OCI-LY7 (cell line): Measurements from ENCODE around the gene HEPACAM. TPM values are rescaled to one million over a fixed set of nuclear protein-coding genes. Genes with fewer than 3 reads are reported as not detected.

Experiments used
- BruUV-seq: library from RNA; stranded (reverse); fragments of 400-500 nt; replicated peaks from 2 replicates; lab custom pipeline; 2021; lab: Mats Ljungman, UMichigan
- CTCF ChIA-PET: fragments of 300-600 bp; sonication (Branson Sonifier 250); formaldehyde crosslinking; loops from one replicate; lab custom pipeline; 2022; ENCODE audit warnings: antibody characterized with exemption; ENCODE audit not compliant: unreplicated experiment; lab: Charles Lee
- POLR2A ChIA-PET: fragments of 300-600 bp; sonication (Branson Sonifier 250); formaldehyde crosslinking; loops from one replicate; lab custom pipeline; 2022; ENCODE audit warnings: antibody characterized with exemption; lab: Charles Lee
- DNase-seq: peaks from one replicate; pipeline ENCODE4 v3.0.0-alpha.2; 2015; ENCODE audit warnings: low spot score
- H2AFZ ChIP-seq: fragments of 200-600 bp; sonication (generic), shearing (Covaris generic); 2 replicates; pipeline ENCODE4 v1.6.1; 2014; ENCODE audit warnings: mild to moderate bottlenecking, antibody characterized with exemption, low read length, moderate library complexity
- H3K27ac ChIP-seq: fragments of 200-600 bp; sonication (generic); 2 replicates; pipeline ENCODE4 v1.5.1; 2014; ENCODE audit warnings: mixed run types, low read depth, mild to moderate bottlenecking, moderate library complexity, low read length, inconsistent platforms; ENCODE audit not compliant: poor library complexity, severe bottlenecking
- H3K36me3 ChIP-seq: fragments of 200-600 bp; sonication (generic); 2 replicates; pipeline ENCODE4 v1.6.1; 2014; ENCODE audit warnings: mild to moderate bottlenecking, antibody characterized with exemption, low read length, moderate library complexity, mixed read lengths; ENCODE audit not compliant: insufficient read depth
- H3K4me1 ChIP-seq: fragments of 200-600 bp; sonication (generic); 2 replicates; pipeline ENCODE4 v1.5.1; 2014; ENCODE audit warnings: mild to moderate bottlenecking, low read length; ENCODE audit not compliant: insufficient read depth, poor library complexity, severe bottlenecking
- H3K4me2 ChIP-seq: fragments of 200-600 bp; sonication (generic); 2 replicates; pipeline ENCODE4 v1.6.1; 2014; ENCODE audit warnings: mild to moderate bottlenecking, low read length
- H3K4me3 ChIP-seq: fragments of 200-600 bp; sonication (generic); 2 replicates; pipeline ENCODE4 v1.5.1; 2014; ENCODE audit warnings: mild to moderate bottlenecking, low read depth, low read length; ENCODE audit not compliant: poor library complexity, severe bottlenecking
- H3K79me2 ChIP-seq: fragments of 200-600 bp; sonication (generic); 2 replicates; pipeline ENCODE4 v1.6.1; 2016; ENCODE audit warnings: low read depth, mild to moderate bottlenecking, low read length, moderate library complexity, mixed read lengths; ENCODE audit not compliant: insufficient read depth
- H3K9me2 ChIP-seq: fragments of 200-600 bp; sonication (generic); 2 replicates; pipeline ENCODE4 v1.6.1; 2016; ENCODE audit warnings: mild to moderate bottlenecking, low read length, mixed read lengths; ENCODE audit not compliant: insufficient read depth
- H3K9me3 ChIP-seq: fragments of 200-600 bp; sonication (generic); 2 replicates; pipeline ENCODE4 v1.6.1; 2014; ENCODE audit warnings: mild to moderate bottlenecking, mixed run types, low read length, mixed read lengths
- H4K20me1 ChIP-seq: fragments of 200-600 bp; sonication (generic); 2 replicates; pipeline ENCODE4 v1.6.1; 2014; ENCODE audit warnings: mild to moderate bottlenecking, antibody characterized with exemption, low read length, moderate library complexity, mixed read lengths; ENCODE audit not compliant: insufficient read depth
- EZH2phosphoT487 ChIP-seq: fragments of 200-600 bp; sonication (generic); IDR thresholded peaks from 2 replicates; pipeline ENCODE4 v1.6.1; 2018; ENCODE audit warnings: low read depth, borderline replicate concordance, mild to moderate bottlenecking, mixed run types, antibody characterized with exemption, low read length, moderate library complexity, mixed read lengths
- intact Hi-C: fragments of 100-400 bp; cut with micrococcal nuclease; formaldehyde crosslinking; loops from one replicate; pipeline ENCODE4 v1.10.0; 2022; ENCODE audit not compliant: unreplicated experiment
- total RNA-seq, 2 experiments: library from RNA; depleted of rRNA in 1 of 2; stranded (reverse); fragments of >200 nt in 1 of 2; shearing (Covaris generic) in 1 of 2; gene quantifications; 2 replicates each; pipeline ENCODE4 v1.2.3, GENCODE V29; 2014 to 2022
- TF ChIP-seq, protein P1 (sequence below): fragments of 200-600 bp; sonication (generic); conservative IDR thresholded peaks from 2 replicates; pipeline ENCODE4 v1.5.1; 2014; ENCODE audit warnings: mild to moderate bottlenecking, antibody characterized with exemption, low read length, moderate library complexity, mixed read lengths

The HEPACAM gene
- total RNA-seq, 2 experiments from 2014 or later: not detected

DNA sequence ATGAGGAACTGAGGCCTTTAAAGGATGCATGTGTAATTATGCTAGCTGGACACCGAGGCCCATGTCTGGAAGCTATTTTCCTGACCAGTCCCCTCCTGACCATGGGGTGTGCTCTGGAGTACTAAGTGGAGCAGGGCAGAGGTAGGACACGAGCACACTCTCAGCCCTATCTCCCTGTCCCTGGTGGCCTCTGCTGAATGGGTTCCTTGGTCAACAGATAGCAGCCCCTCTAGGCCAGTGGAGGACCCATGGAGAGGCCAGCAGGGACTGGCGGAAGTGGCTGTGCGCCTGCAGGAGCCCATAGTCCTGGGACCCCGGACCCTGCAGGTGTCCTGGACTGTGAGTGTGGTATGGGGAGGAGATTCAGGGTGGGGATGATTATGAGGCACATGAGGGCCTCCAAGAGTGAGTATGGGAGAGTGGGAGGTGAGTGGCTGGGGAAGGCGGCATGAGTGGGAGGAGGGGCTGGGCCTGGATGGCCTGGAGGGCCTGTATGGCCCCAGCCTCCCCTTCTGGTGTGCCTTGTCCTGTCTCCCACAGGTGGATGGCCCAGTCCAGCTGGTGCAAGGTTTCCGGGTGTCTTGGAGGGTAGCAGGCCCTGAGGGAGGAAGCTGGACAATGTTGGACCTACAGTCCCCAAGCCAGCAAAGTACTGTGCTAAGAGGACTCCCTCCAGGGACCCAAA is 61.1 kb downstream of the HEPACAM start:
- Histone ChIP-seq H3K4me1 (no peaks in the 10 kb centered on the region), H3K27ac (no peak overlapping the region), H2AFZ (no peak overlapping the region), H3K9me2 (no peaks in the 10 kb centered on the region), H3K4me2 (no peak overlapping the region), H3K79me2 (no peaks in the 10 kb centered on the region), H3K36me3 (no peaks in the 10 kb centered on the region), H3K4me3 (no peak overlapping the region), H3K9me3 (no peaks in the 10 kb centered on the region), H4K20me1 (no peaks in the 10 kb centered on the region)
- POLR2A ChIA-PET: no interaction called here
- intact Hi-C loops: no loop called here
- no peak for TF ChIP-seq EZH2phosphoT487
- TF ChIP-seq, protein P1, sequence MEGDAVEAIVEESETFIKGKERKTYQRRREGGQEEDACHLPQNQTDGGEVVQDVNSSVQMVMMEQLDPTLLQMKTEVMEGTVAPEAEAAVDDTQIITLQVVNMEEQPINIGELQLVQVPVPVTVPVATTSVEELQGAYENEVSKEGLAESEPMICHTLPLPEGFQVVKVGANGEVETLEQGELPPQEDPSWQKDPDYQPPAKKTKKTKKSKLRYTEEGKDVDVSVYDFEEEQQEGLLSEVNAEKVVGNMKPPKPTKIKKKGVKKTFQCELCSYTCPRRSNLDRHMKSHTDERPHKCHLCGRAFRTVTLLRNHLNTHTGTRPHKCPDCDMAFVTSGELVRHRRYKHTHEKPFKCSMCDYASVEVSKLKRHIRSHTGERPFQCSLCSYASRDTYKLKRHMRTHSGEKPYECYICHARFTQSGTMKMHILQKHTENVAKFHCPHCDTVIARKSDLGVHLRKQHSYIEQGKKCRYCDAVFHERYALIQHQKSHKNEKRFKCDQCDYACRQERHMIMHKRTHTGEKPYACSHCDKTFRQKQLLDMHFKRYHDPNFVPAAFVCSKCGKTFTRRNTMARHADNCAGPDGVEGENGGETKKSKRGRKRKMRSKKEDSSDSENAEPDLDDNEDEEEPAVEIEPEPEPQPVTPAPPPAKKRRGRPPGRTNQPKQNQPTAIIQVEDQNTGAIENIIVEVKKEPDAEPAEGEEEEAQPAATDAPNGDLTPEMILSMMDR: no peak
- DNase-seq: no peak
- BruUV-seq: no TSS peak
- CTCF ChIA-PET: no interaction called here

DNA sequence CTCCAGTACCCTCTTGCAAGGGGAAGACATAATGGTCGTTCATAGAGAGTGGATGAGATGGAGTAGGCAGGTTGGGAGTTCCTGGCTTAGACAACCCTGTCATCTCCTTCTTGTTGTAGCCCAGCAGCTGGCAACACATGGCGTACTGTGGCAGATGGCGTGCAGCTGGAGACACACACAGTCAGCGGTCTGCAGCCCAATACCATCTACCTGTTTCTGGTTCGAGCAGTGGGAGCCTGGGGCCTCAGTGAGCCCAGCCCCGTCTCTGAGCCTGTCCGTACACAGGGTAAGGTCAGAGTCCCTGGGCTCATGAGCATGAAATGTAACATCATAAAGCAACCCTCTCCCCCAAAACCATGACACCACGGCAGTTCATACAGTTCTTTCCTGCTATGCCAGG is 61.9 kb downstream of the HEPACAM start:
- Histone ChIP-seq H3K27ac (no peak overlapping the region), H3K36me3 (no peaks in the 10 kb centered on the region), H2AFZ (no peak overlapping the region), H3K4me2 (no peak overlapping the region), H4K20me1 (no peaks in the 10 kb centered on the region), H3K9me3 (no peaks in the 10 kb centered on the region), H3K79me2 (no peaks in the 10 kb centered on the region), H3K4me3 (no peak overlapping the region), H3K9me2 (no peaks in the 10 kb centered on the region), H3K4me1 (no peaks in the 10 kb centered on the region)
- intact Hi-C loops: no loop called here
- no TSS peak for BruUV-seq
- ChIA-PET CTCF (no interaction called here), POLR2A (no interaction called here)
- TF ChIP-seq, protein P1: no peak
- no peak for TF ChIP-seq EZH2phosphoT487
- DNase-seq: no peak

DNA sequence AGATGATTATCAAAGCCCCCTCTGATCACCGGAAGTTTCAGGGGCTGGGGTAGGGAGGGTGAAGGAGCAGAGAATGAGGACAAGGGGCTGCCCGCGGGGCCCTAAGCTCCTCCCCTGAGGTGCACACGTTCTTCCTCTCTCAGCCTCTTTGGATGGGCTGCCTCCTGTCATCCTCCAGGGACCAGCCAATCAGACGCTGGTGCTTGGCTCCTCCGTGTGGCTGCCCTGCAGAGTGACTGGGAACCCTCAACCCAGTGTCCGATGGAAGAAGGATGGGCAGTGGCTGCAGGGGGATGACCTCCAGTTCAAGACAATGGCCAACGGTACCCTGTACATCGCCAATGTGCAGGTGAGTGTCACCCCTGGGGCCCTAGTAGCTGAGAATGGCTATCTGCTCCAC is 63.1 kb downstream of the HEPACAM start:
- no peak for DNase-seq
- Histone ChIP-seq H3K27ac (no peak overlapping the region), H3K79me2 (no peaks in the 10 kb centered on the region), H3K4me2 (no peak overlapping the region), H3K4me1 (no peaks in the 10 kb centered on the region), H3K9me2 (no peaks in the 10 kb centered on the region), H3K36me3 (no peaks in the 10 kb centered on the region), H3K9me3 (no peaks in the 10 kb centered on the region), H2AFZ (no peak overlapping the region), H3K4me3 (no peak overlapping the region), H4K20me1 (no peaks in the 10 kb centered on the region)
- ChIA-PET POLR2A (no interaction called here), CTCF (no interaction called here)
- TF ChIP-seq EZH2phosphoT487: no peak
- TF ChIP-seq, protein P1: no peak
- intact Hi-C loops: no loop called here
- no TSS peak for BruUV-seq
